GM19397 (cell line): ENCODE data around the gene SLC7A1.

Experiments used
- ATAC-seq: cut with Tn5 transposase; IDR thresholded peaks from one replicate; pipeline ENCODE4 v1.9.1; 2021; ENCODE audit warnings: mild to moderate bottlenecking, moderate library complexity; ENCODE audit not compliant: unreplicated experiment

The SLC7A1 gene

GRCh38 chr13:29464105-29464679 is 131.3 kb downstream of the SLC7A1 start:
- no peak for ATAC-seq

- no peak for ATAC-seq
These were observed 135.6 kb downstream of the SLC7A1 start for GRCh38 chr13:29459813-29460355.
